Activated naive CD4-positive, alpha-beta T cell treated with anti-CD3 and anti-CD28 coated beads for 36 hours (primary cell): ENCODE data around the gene ATP6V0D1. TPM values are rescaled to one million over a fixed set of nuclear protein-coding genes. Genes with fewer than 3 reads are reported as not detected.

Experiments used
- CTCF ChIA-PET: fragments of 350-600 bp; sonication (Branson Sonifier 250); formaldehyde crosslinking; loops from one replicate; lab custom pipeline; 2021; ENCODE audit warnings: antibody characterized with exemption; lab: Charles Lee
- DNase-seq: peaks from one replicate; pipeline ENCODE4 v3.0.0-alpha.2; 2020
- H3K27ac Mint-ChIP-seq: one replicate; pipeline ENCODE4 v1.8.0; 2021; ENCODE audit warnings: mild to moderate bottlenecking, mixed read lengths
- H3K27me3 Mint-ChIP-seq: one replicate; pipeline ENCODE4 v1.8.0; 2021; ENCODE audit warnings: low read depth, mixed read lengths
- H3K36me3 Mint-ChIP-seq: one replicate; pipeline ENCODE4 v1.8.0; 2021; ENCODE audit warnings: low read depth, mixed read lengths
- H3K4me1 Mint-ChIP-seq: one replicate; pipeline ENCODE4 v1.8.0; 2021; ENCODE audit warnings: low read depth, mixed read lengths
- H3K4me3 Mint-ChIP-seq: one replicate; pipeline ENCODE4 v1.8.0; 2021; ENCODE audit warnings: mild to moderate bottlenecking, moderate library complexity, mixed read lengths
- H3K9me3 Mint-ChIP-seq: one replicate; pipeline ENCODE4 v1.8.0; 2021; ENCODE audit warnings: mixed read lengths
- intact Hi-C: fragments of 100-400 bp; cut with micrococcal nuclease; formaldehyde crosslinking; loops from one replicate; pipeline ENCODE4 v1.15.1; 2023
- total RNA-seq, 2 experiments: library from RNA; stranded (reverse); gene quantifications; one replicate each; pipeline ENCODE4 v1.2.3, GENCODE V29; 2021

The ATP6V0D1 gene
- total RNA-seq, 2 experiments from 2014 or later, result 11.9 to 15.3 TPM

DNA sequence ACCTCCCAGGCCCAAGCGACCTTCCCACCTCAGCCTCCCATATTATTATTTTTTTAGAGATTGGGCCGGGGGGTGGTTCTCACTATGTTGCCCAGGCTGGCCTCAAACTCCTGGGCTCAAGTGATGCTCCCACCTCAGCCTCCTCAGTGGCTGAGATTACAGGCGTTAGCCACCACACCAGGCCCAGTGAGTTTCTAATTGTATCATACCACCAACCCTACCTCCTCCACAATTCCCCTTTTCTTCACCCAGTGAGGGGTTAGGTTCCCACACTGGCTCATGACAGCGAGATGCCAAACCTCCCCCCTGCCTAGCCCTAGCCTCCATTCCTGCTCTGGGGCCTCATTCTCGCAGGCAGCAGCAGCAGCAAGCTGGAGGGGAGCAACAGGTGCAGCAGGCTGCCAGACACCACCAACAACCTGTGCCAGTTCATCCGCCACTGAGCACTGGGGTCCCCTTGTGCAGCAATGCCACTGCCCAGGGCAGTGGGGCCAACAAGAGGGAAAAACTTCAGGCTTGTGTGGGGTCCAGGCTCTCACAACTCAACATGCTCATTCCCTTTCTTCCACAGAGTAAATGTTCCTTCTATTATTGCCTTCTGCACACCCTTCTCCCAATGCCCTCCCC is 9.1 kb downstream of the ATP6V0D1 start:
- no peak overlapping the region for H3K4me3 Mint-ChIP-seq
- H3K27me3 Mint-ChIP-seq, result no peaks in the 10 kb centered on the region
- no peak overlapping the region for H3K27ac Mint-ChIP-seq
- H3K4me1 Mint-ChIP-seq, result peaks cover 31% of the 10 kb centered on the region
- no peak for DNase-seq
- no peaks in the 10 kb centered on the region for H3K9me3 Mint-ChIP-seq
- intact Hi-C loops, result no loop called here
- CTCF ChIA-PET, result no interaction called here
- no peaks in the 10 kb centered on the region for H3K36me3 Mint-ChIP-seq

DNA sequence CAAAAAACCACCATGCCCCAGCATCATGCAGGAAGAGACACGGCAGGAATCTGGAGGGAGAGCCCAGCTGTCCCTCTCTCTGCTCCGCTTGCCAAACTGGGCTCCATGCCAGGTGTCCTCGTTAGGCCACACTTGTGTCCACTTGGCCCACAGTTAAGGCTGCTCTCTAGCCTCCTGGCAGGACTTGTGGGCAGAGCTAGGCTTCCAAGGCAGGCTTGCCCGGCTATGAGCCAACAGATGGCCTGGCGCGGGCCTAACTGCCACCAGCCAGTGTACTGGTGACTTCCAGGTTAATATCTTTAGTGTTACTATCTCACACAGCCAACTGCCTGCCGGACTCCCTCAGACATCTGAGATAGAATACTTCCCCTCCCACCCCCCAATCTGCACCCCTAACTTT is 10.6 kb downstream of the ATP6V0D1 start:
- no peaks in the 10 kb centered on the region for H3K9me3 Mint-ChIP-seq
- H3K36me3 Mint-ChIP-seq, result no peaks in the 10 kb centered on the region
- CTCF ChIA-PET, result no interaction called here
- intact Hi-C loops, result no loop called here
- H3K27ac Mint-ChIP-seq, result no peak overlapping the region
- no peak for DNase-seq
- peaks cover 31% of the 10 kb centered on the region for H3K4me1 Mint-ChIP-seq
- no peak overlapping the region for H3K4me3 Mint-ChIP-seq
- no peaks in the 10 kb centered on the region for H3K27me3 Mint-ChIP-seq

DNA sequence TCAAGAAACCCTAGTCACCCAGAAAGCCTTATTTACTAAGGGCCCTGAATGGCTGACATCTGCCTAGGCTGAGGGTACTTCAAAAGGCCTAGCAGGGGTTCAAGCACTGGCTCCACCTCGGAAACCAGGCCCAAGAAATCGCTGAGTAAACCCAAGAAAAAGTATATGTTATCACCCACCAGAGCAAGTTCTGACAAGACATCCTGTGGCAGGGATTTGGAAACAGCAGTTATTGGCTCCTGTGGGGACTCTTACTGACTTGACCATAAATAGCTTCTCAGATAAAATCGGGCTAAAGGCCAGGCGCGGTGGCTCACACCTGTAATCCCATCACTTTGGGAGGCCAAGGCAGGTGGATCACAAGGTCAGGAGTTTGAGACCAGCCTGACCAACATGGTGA is 12.2 kb downstream of the ATP6V0D1 start:
- Mint-ChIP-seq H3K36me3 (no peaks in the 10 kb centered on the region), H3K4me1 (peaks cover 25% of the 10 kb centered on the region), H3K4me3 (no peak overlapping the region), H3K27ac (no peak overlapping the region), H3K27me3 (no peaks in the 10 kb centered on the region), H3K9me3 (no peaks in the 10 kb centered on the region)
- DNase-seq, result no peak
- CTCF ChIA-PET, result interaction anchor here (0.9 to 8.0 kb wide), 2 partner anchors 41 to 191 kb away, joined by 3 to 55 read pairs; no protein-coding TSS in a partner anchor
- intact Hi-C loops, result loop anchor here (5.0 kb wide), 1 partner anchor 121 kb away; no protein-coding TSS in a partner anchor

DNA sequence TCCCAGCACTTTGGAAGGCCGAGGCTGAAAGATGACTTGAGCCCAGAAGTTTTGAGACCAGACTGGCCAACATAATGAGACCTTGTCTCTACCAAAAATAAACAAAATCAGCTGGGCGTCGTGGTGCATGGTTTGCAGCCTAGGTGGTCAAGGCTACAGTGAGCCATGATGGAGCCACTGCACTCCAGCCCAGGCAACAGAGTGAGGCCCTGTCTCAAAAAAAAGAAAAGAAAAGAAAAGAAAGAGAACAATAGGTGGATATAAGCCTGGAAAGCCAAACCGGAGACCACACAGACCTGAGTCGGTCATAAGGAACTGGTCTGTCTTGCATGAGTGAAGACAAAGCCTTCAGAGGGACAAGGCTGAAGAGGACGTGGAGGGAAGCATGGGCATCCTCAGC is 14.4 kb downstream of the ATP6V0D1 start:
- Mint-ChIP-seq H3K9me3 (no peaks in the 10 kb centered on the region), H3K4me1 (peaks cover 16% of the 10 kb centered on the region), H3K27me3 (no peaks in the 10 kb centered on the region), H3K4me3 (no peak overlapping the region), H3K36me3 (no peaks in the 10 kb centered on the region), H3K27ac (no peak overlapping the region)
- intact Hi-C loops, result loop anchor here (1.0 to 5.0 kb wide), 2 partner anchors 38 to 119 kb away; no protein-coding TSS in a partner anchor
- CTCF ChIA-PET, result interaction anchor here (0.5 to 8.0 kb wide), 12 partner anchors 8 to 534 kb away, joined by 3 to 55 read pairs (median 4); no protein-coding TSS in a partner anchor
- no peak for DNase-seq

DNA sequence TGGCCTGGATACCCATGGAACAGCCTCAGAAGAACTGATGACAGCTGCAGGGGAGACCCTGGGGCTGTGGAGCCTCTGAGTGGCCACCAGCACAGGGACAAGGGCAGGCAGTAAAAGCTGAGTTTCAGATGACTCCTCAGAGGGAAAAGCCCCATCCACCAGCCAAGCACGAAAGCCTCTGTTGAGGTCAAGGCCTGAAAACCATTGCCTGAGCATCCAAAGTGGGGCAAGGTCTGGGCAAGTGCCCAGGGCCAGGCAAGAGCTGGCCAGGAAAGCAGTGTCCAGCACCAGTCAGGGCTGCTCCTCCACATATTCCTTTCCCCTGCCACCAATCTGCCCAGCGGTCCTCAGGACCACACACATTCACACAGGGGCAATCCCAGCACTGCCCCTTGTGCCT is 16.4 kb downstream of the ATP6V0D1 start:
- CTCF ChIA-PET, result interaction anchor here (0.5 to 8.0 kb wide), 5 partner anchors 8 to 49 kb away, joined by 3 to 55 read pairs (median 10); partner anchors contain the start of gene ATP6V0D1
- intact Hi-C loops, result no loop called here
- H3K27me3 Mint-ChIP-seq, result no peaks in the 10 kb centered on the region
- no peak overlapping the region for H3K4me3 Mint-ChIP-seq
- no peaks in the 10 kb centered on the region for H3K9me3 Mint-ChIP-seq
- DNase-seq, result no peak
- no peaks in the 10 kb centered on the region for H3K36me3 Mint-ChIP-seq
- peaks cover 12% of the 10 kb centered on the region for H3K4me1 Mint-ChIP-seq
- H3K27ac Mint-ChIP-seq, result no peak overlapping the region

DNA sequence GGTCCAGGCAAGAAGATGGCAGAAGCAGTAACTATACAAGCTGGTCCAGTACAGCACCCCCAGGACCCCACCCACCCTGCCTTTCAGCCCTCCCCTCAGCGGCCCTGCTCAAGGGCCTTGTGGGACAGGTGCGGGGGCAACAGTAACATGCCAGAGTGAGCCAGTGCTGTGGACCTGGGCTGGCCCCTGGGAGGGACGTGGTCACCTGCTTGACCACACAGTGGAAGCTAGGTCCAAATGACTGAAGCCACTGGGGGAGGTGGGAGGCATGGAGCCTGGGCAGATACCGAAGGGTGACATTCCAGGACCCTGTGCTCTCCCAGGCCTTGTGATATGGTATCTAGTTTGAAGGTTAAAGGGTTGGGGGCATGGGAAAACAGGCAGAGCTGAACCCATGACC is 17.3 kb downstream of the ATP6V0D1 start:
- intact Hi-C loops, result no loop called here
- H3K4me1 Mint-ChIP-seq, result peaks cover 12% of the 10 kb centered on the region

DNA sequence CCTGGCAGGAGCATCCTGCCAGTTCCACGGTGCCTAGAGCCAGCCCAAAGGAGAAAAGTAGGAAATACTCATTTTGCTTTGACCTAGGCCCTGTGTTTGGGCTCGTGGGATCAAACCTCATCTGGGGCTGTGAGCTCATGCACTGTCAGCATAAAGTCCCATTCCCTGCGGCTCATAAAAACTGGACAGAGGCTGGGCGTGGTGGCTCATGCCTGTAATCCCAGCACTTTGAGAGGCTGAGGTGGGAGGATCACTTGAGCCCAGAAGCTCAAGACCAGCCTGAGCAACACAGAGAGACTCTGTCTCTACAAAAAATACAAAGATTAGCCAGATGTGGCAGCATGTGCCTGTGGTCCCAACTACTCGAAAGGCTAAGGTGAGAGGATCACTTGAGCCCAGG is 17.9 kb downstream of the ATP6V0D1 start:
- Mint-ChIP-seq H3K9me3 (no peaks in the 10 kb centered on the region), H3K27ac (no peak overlapping the region), H3K4me1 (peaks cover 12% of the 10 kb centered on the region), H3K4me3 (no peak overlapping the region), H3K36me3 (no peaks in the 10 kb centered on the region), H3K27me3 (no peaks in the 10 kb centered on the region)
- no peak for DNase-seq
- intact Hi-C loops, result no loop called here
- CTCF ChIA-PET, result interaction anchor here (0.5 to 8.0 kb wide), 4 partner anchors 10 to 101 kb away, joined by 3 to 55 read pairs (median 20); no protein-coding TSS in a partner anchor

More for the DNA sequence above, 17.3 kb downstream of the ATP6V0D1 start:
- Mint-ChIP-seq H3K9me3 (no peaks in the 10 kb centered on the region), H3K36me3 (no peaks in the 10 kb centered on the region), H3K27me3 (no peaks in the 10 kb centered on the region), H3K4me3 (no peak overlapping the region), H3K27ac (no peak overlapping the region)
- DNase-seq, result no peak
- CTCF ChIA-PET, result interaction anchor here (0.5 to 8.0 kb wide), 5 partner anchors 18 to 101 kb away, joined by 3 to 55 read pairs (median 10); partner anchors contain the start of gene ATP6V0D1

DNA sequence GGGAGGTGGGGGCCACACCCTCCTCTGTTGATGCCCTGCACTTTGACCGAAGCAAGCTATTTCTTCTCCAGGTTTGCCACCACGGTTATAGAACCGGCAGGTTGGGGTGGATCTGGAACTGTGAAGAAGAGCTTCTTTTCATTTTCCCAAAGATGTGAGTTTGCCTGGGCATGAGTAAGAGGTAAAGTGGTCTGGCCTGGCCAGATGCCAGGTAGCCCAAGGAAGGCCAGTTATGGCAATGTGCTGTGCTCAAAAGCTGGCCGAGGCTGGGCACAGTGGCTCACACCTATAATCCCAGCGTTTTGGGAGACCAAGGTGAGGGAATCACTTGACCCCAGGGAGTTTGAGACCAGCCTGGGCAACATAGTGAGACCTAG is 18.7 kb downstream of the ATP6V0D1 start:
- Mint-ChIP-seq H3K4me3 (no peak overlapping the region), H3K27ac (no peak overlapping the region), H3K9me3 (no peaks in the 10 kb centered on the region), H3K4me1 (peaks cover 12% of the 10 kb centered on the region), H3K27me3 (no peaks in the 10 kb centered on the region), H3K36me3 (no peaks in the 10 kb centered on the region)
- DNase-seq, result no peak
- CTCF ChIA-PET, result interaction anchor here (0.6 to 8.0 kb wide), 5 partner anchors 11 to 570 kb away, joined by 3 to 55 read pairs (median 4); no protein-coding TSS in a partner anchor
- intact Hi-C loops, result no loop called here

DNA sequence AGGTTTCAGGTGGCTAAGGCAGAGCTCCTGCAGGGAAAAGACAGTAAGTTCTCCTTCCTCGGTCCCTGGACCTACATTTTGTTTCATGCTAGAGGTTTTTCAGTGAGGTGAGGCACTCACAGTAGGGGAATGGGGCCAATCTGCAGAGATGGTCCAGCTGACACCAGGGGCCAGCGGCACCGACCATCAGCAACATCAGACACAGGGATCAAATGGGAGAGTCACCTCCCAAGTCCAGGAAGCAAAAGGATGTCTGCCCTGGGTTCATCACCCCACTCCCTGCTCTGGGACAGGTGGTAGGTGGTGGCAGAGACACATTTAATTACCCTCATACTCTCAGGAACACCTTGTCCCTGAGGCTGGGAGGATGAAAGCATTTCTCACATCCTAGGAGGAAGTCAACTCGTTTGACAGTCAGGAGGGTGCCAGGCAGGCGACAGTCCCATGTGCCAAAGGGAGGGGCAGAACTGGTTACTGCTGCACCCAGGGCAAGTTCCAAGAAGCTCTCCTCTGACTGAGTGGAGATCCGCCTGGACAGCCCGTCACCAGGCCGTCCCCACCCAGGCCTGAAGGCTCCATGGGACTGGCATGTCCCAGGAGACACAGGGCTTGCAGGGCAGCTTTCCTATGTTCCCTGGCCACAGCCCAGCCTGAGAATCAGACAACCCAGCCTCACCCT is 19.2 kb downstream of the ATP6V0D1 start:
- no peaks in the 10 kb centered on the region for H3K36me3 Mint-ChIP-seq

DNA sequence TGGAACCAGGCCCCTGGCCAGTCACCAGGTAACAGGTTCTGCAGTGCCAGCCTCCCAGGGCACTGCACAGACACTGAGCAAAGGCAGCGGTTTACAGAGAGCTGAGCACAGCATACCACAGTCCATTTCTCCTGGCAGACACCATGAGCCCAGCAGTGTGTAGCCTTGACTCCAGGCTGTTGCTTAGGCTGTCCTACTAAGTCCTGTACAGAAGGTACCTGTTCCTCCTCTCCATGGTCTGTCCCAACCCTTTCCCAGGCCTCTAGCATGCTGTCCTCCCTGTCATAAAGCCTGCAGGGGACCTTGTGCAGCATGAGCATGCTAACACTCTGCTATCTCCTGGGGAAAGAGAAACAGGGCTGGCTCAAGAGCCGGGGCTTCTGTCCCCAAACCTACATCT is 20.0 kb downstream of the ATP6V0D1 start:
- no peaks in the 10 kb centered on the region for H3K9me3 Mint-ChIP-seq
- no peak overlapping the region for H3K27ac Mint-ChIP-seq
- no peaks in the 10 kb centered on the region for H3K36me3 Mint-ChIP-seq
- no peaks in the 10 kb centered on the region for H3K27me3 Mint-ChIP-seq
- intact Hi-C loops, result no loop called here
- no peak overlapping the region for H3K4me3 Mint-ChIP-seq
- DNase-seq, result no peak
- peaks cover 13% of the 10 kb centered on the region for H3K4me1 Mint-ChIP-seq
- CTCF ChIA-PET, result interaction anchor here (0.6 to 5.9 kb wide), 2 partner anchors 15 to 354 kb away, joined by 4 to 37 read pairs; no protein-coding TSS in a partner anchor

More for the DNA sequence above, 19.2 kb downstream of the ATP6V0D1 start:
- intact Hi-C loops, result no loop called here
- CTCF ChIA-PET, result interaction anchor here (0.5 to 8.0 kb wide), 6 partner anchors 11 to 355 kb away, joined by 3 to 55 read pairs (median 4); no protein-coding TSS in a partner anchor
- Mint-ChIP-seq H3K4me1 (peaks cover 15% of the 10 kb centered on the region), H3K9me3 (no peaks in the 10 kb centered on the region), H3K4me3 (no peak overlapping the region), H3K27ac (no peak overlapping the region), H3K27me3 (no peaks in the 10 kb centered on the region)
- no peak for DNase-seq

DNA sequence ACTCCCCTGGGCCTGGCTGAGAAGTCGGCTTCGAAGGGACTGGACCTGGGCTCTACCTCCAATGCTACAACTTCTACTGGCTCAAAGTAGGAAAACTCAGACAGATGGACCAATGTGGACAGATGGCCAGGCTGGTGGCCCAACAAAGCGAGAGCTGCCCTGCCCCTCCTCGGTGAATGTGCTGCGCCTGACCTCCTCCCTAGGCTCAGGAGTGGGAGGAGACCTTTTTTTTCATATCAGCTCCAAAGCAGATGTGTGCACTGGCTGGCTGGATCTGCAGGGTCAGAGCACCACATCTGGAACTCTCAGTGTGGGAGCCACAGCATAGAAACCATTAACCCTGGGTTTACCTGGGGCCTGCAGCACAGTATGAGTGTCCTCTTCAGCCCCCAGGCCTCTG is 20.8 kb downstream of the ATP6V0D1 start:
- no peak overlapping the region for H3K27ac Mint-ChIP-seq
- intact Hi-C loops, result no loop called here
- H3K4me1 Mint-ChIP-seq, result peaks cover 7% of the 10 kb centered on the region
- no peaks in the 10 kb centered on the region for H3K36me3 Mint-ChIP-seq
- H3K27me3 Mint-ChIP-seq, result no peaks in the 10 kb centered on the region
- DNase-seq, result no peak
- CTCF ChIA-PET, result no interaction called here
- no peaks in the 10 kb centered on the region for H3K9me3 Mint-ChIP-seq
- H3K4me3 Mint-ChIP-seq, result no peak overlapping the region

DNA sequence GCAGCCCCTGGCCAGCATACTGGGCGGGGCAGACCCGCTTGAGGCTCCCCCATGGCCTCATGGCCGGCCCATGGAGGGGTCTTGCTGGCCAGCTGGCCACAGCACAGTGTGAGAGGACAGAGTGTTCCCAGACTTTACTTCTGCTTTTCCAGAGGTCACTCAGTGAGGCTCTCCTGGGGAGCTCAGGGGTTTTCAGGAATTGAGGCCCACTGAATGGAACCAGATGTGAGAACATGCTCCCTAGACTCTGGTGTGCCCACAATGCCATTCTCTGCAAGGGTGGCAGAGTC is 21.2 kb downstream of the ATP6V0D1 start:
- H3K4me3 Mint-ChIP-seq, result no peak overlapping the region
- H3K4me1 Mint-ChIP-seq, result peaks cover 6% of the 10 kb centered on the region
- no peak overlapping the region for H3K27ac Mint-ChIP-seq
- intact Hi-C loops, result no loop called here
- CTCF ChIA-PET, result no interaction called here
- DNase-seq, result no peak
- H3K27me3 Mint-ChIP-seq, result no peaks in the 10 kb centered on the region
- no peaks in the 10 kb centered on the region for H3K36me3 Mint-ChIP-seq
- H3K9me3 Mint-ChIP-seq, result no peaks in the 10 kb centered on the region
